Lower lobe of right lung (tissue), 2 donors: Measurements from ENCODE around the gene FOXJ3. TPM values are rescaled to one million over a fixed set of nuclear protein-coding genes. Genes with fewer than 3 reads are reported as not detected.

ENCODE experiments used
- ATAC-seq, 2 donors: fragments of 200-7000 bp; cut with Tn5 transposase; one replicate each; pipeline ENCODE4 v1.9.1; 2020 to 2022; ENCODE audit warnings: mild to moderate bottlenecking in 2 of 2, moderate library complexity in 2 of 2
- DNase-seq: peaks from one replicate; pipeline ENCODE4 v3.0.0-alpha.2; 2020
- H3K27ac ChIP-seq: fragments of 200-600 bp; one replicate; pipeline ENCODE4 v1.8.0; 2022
- H3K27me3 ChIP-seq: fragments of 200-600 bp; one replicate; pipeline ENCODE4 v1.8.0; 2022; ENCODE audit warnings: low read depth
- H3K36me3 ChIP-seq: fragments of 200-600 bp; one replicate; pipeline ENCODE4 v1.8.0; 2022; ENCODE audit warnings: mild to moderate bottlenecking
- H3K4me1 ChIP-seq: fragments of 200-600 bp; one replicate; pipeline ENCODE4 v1.8.0; 2022
- H3K4me3 ChIP-seq: fragments of 200-600 bp; one replicate; pipeline ENCODE4 v1.8.0; 2022; ENCODE audit warnings: mild to moderate bottlenecking
- H3K9me3 ChIP-seq: fragments of 200-600 bp; one replicate; pipeline ENCODE4 v1.8.0; 2022
- intact Hi-C: fragments of 100-400 bp; cut with DNase I; formaldehyde crosslinking; loops from one replicate; pipeline ENCODE4 v1.11.0; 2022
- total RNA-seq: library from RNA; stranded (reverse); fragmentation: NEBNext Ultra II Directional; extraction: Animal tissue kit (Norgen Biotek cat#: 25700); gene quantifications from one replicate; pipeline ENCODE4 v1.2.1, GENCODE V29; 2021
- TF ChIP-seq, protein P1 (sequence below): fragments of 200-600 bp; IDR thresholded peaks from one replicate; pipeline ENCODE4 v1.8.0; 2022; ENCODE audit warnings: antibody characterized with exemption, mild to moderate bottlenecking
- donor health status: DM: no; HTN: yes; CAD: no; lungs with severe emphysema.

FOXJ3 gene
- total RNA-seq, 1 donor from 2014 or later = 44.0 TPM

DNA sequence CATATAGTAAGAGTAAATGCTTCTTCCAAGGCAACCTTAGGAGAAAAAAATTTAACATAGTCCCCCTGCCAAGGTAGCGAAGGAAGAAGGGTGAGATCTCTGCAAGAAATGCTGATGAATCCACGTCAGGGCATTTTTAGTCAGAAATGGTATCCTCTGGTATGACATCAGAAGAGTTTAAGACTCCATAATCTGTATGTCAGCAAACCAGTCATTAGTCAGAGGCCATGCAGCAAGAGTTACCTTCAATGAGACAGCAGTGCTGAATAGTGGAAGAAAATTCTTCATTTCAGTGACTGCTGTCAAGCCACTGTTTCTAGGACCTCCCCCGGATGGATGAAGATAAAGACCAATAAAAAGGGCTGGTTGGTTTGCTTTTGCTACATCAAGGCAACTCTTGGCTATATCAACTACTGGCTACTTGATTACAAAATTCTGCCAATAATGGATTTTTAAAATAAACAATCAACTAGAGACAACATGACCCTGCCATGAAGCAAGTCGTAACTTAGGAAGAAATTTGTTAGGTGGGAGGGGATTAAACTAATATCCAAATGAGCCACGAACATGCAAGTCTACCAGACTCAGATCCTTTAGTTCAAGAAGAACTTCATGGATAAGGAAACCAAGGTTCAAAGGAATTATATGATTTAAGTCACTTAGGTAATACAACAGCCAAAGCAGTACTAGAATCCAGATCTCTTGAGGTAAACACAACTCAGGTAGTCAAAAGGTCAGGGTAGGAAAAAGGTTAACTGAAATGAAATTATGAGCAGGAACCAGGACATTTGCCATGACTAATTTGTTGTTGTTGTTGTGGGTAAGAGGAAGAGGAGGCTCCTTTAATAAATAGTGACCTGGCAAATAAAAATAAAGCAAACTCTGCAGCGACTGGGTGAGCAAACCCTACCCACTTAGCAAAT is 144.8 kb downstream of the FOXJ3 start:
- intact Hi-C loops = no loop called here
- Histone ChIP-seq H3K36me3 (peaks cover 78% of the 10 kb centered on the region), H3K27me3 (no peaks in the 10 kb centered on the region), H3K9me3 (no peaks in the 10 kb centered on the region), H3K27ac (no peak overlapping the region), H3K4me3 (no peak overlapping the region), H3K4me1 (no peaks in the 10 kb centered on the region)
- TF ChIP-seq, protein P1, sequence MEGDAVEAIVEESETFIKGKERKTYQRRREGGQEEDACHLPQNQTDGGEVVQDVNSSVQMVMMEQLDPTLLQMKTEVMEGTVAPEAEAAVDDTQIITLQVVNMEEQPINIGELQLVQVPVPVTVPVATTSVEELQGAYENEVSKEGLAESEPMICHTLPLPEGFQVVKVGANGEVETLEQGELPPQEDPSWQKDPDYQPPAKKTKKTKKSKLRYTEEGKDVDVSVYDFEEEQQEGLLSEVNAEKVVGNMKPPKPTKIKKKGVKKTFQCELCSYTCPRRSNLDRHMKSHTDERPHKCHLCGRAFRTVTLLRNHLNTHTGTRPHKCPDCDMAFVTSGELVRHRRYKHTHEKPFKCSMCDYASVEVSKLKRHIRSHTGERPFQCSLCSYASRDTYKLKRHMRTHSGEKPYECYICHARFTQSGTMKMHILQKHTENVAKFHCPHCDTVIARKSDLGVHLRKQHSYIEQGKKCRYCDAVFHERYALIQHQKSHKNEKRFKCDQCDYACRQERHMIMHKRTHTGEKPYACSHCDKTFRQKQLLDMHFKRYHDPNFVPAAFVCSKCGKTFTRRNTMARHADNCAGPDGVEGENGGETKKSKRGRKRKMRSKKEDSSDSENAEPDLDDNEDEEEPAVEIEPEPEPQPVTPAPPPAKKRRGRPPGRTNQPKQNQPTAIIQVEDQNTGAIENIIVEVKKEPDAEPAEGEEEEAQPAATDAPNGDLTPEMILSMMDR = no peak
- no peak for ATAC-seq
- DNase-seq = no peak

DNA sequence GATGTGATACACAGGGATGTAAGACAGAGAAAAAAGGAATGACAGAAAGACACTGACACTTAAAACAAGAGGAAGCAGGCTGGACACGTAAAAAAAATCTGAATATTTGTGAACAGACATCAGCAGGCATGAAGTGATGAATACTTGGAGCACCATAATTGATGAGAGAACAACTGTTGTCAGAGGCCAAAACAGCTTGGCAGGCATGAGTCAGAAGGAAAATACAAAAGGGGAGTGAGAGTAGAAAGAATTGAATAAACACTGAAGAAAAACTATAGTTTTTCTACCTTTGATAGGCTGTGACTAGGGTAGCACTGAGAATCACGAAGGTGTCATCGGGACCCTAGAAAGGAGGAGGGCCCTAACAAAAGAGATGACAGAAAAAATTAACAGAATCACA is 148.9 kb downstream of the FOXJ3 start:
- TF ChIP-seq, protein P1 = no peak
- DNase-seq = no peak
- no peaks in the 10 kb centered on the region for H3K27me3 ChIP-seq
- no peak overlapping the region for H3K4me3 ChIP-seq
- H3K36me3 ChIP-seq = peaks cover 77% of the 10 kb centered on the region
- no peak for ATAC-seq
- H3K4me1 ChIP-seq = no peaks in the 10 kb centered on the region
- intact Hi-C loops = no loop called here
- H3K27ac ChIP-seq = no peak overlapping the region
- no peaks in the 10 kb centered on the region for H3K9me3 ChIP-seq

DNA sequence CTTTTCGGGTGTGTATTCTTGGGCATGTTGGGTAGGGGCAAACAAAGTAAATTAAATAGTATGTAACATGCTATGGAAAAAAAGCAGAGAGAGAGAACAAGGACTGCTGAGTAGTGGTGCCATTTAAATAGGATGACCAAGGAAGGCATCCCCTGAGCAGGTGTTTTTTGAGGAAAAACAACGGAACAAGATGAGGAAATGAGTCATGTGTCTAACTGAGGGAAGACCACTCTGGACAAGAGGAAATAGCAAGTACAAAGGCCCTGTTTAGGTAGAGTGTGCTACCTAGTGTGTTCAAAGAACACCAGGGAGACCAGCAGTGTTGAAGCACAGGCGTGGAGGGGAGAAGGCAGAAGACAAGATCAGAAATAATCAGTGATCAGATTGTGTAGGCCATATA is 150.4 kb downstream of the FOXJ3 start:
- TF ChIP-seq, protein P1 = no peak
- no peaks in the 10 kb centered on the region for H3K9me3 ChIP-seq

DNA sequence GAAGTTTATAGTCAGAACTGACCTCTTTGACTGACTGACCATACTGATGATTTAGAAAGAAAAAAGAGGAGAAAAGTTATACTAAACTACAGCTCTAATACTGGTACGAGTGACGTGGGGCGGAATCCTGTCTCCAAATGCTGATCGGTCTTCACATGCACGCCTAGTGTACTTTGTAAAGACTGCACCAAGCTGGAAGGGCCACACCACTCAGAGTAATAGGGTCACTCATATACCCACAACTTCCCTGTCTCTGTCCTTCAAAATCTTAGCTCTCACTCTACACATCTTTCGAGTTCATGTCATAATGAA is 151.1 kb downstream of the FOXJ3 start:
- TF ChIP-seq, protein P1 = no peak
- Histone ChIP-seq H3K9me3 (no peaks in the 10 kb centered on the region), H3K27ac (no peak overlapping the region), H3K4me1 (peaks cover 9% of the 10 kb centered on the region), H3K27me3 (no peaks in the 10 kb centered on the region), H3K4me3 (no peak overlapping the region), H3K36me3 (peaks cover 62% of the 10 kb centered on the region)
- intact Hi-C loops = no loop called here
- ATAC-seq = no peak
- no peak for DNase-seq

More for the DNA sequence above, 150.4 kb downstream of the FOXJ3 start:
- intact Hi-C loops = no loop called here
- H3K27ac ChIP-seq = no peak overlapping the region
- H3K36me3 ChIP-seq = peaks cover 69% of the 10 kb centered on the region
- H3K27me3 ChIP-seq = no peaks in the 10 kb centered on the region
- DNase-seq (no peak), ATAC-seq (no peak)
- no peak overlapping the region for H3K4me3 ChIP-seq
- peaks cover 4% of the 10 kb centered on the region for H3K4me1 ChIP-seq

DNA sequence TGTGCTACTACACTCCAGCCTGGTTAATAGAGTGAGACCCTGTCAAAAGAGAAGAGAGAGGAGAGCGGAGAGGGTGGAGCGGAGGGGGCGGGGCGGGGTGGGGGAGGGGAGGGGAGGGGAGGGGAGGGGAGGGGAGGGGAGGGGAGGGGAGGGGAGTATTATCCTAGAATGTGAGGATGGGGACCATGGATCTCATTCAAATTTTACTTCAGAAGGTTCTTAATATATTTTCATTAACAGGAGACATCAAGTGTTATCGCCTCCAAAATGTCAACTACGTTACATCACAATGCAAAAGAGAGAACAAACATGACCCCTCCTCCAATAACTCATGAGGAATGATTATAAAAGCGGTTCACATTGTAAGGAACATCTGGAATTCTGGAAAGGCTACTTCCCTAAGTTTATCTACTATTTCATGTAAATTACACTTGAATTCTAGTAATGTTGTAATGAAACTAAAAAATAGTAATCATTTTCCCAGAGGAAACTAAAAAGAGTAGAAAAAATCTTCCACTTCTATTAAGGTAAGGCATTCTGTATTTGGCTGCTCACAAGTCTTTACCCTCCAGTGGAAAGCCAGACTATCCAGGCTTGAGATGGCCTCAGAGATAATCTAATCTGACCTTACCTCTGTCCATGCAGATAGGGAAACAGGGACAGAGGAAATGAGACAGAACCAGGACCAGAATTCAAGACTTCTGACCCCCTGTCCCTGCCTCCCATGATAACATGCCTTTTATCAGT is 151.7 kb downstream of the FOXJ3 start:
- DNase-seq (no peak), ATAC-seq (no peak)
- Histone ChIP-seq H3K9me3 (no peaks in the 10 kb centered on the region), H3K4me3 (no peak overlapping the region), H3K36me3 (peaks cover 57% of the 10 kb centered on the region), H3K27ac (no peak overlapping the region), H3K4me1 (peaks cover 14% of the 10 kb centered on the region), H3K27me3 (no peaks in the 10 kb centered on the region)
- TF ChIP-seq, protein P1 = no peak
- intact Hi-C loops = no loop called here
